ENCODE data around the gene CKMT2. TPM values are rescaled to one million over a fixed set of nuclear protein-coding genes. Genes with fewer than 3 reads are reported as not detected.

The CKMT2 gene
- total RNA-seq, 1 experiment from 2014 or later = not detected

DNA sequence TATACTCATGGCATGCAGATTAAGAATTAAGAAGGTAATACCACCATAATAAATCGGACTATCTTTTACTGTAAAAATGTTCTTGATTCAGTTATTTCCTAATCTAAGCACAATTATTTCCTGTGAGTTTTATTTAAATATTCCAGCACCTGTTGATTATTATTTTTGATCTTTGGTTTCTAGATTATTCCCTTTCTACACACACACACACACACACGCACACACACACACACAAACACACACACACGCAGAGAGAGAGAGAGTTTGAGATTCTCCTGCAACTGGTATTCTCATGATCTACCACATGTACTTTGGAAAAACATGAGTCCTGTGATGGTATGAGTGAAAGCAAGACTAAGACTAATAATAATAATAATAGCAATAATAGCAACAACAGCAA, 17.0 kb upstream of the CKMT2 start:
- H3K36me3 ChIP-seq (ENCODE audit: control insufficient read depth, insufficient read depth, low read length) = no peaks in the 10 kb centered on the region
- H3K9me3 ChIP-seq (ENCODE audit: control insufficient read depth, insufficient read depth, low read depth, low read length) = no peaks in the 10 kb centered on the region
- no peak overlapping the region for H3K4me3 ChIP-seq (ENCODE audit: low read depth in 2 of 2, low read length in 2 of 2)
- in situ Hi-C loops (cut with HindIII; ENCODE audit: low pct_unique_long_range_greater_than_20kb, low sequenced_read_pairs) = no loop called here
- no peaks in the 10 kb centered on the region for H3K27me3 ChIP-seq (ENCODE audit: control insufficient read depth, insufficient read depth, low read length)
- no peak overlapping the region for H3K27ac ChIP-seq (ENCODE audit: low read length)
- no TSS peak for BruUV-seq (replicated peaks)
- TF ChIP-seq, protein P1, sequence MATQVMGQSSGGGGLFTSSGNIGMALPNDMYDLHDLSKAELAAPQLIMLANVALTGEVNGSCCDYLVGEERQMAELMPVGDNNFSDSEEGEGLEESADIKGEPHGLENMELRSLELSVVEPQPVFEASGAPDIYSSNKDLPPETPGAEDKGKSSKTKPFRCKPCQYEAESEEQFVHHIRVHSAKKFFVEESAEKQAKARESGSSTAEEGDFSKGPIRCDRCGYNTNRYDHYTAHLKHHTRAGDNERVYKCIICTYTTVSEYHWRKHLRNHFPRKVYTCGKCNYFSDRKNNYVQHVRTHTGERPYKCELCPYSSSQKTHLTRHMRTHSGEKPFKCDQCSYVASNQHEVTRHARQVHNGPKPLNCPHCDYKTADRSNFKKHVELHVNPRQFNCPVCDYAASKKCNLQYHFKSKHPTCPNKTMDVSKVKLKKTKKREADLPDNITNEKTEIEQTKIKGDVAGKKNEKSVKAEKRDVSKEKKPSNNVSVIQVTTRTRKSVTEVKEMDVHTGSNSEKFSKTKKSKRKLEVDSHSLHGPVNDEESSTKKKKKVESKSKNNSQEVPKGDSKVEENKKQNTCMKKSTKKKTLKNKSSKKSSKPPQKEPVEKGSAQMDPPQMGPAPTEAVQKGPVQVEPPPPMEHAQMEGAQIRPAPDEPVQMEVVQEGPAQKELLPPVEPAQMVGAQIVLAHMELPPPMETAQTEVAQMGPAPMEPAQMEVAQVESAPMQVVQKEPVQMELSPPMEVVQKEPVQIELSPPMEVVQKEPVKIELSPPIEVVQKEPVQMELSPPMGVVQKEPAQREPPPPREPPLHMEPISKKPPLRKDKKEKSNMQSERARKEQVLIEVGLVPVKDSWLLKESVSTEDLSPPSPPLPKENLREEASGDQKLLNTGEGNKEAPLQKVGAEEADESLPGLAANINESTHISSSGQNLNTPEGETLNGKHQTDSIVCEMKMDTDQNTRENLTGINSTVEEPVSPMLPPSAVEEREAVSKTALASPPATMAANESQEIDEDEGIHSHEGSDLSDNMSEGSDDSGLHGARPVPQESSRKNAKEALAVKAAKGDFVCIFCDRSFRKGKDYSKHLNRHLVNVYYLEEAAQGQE (IDR thresholded peaks at IDR 0.05; ENCODE audit: insufficient read depth in 1 of 2, low read depth in 2 of 2, low read length in 1 of 2) = no peak
- TF ChIP-seq, protein P2, sequence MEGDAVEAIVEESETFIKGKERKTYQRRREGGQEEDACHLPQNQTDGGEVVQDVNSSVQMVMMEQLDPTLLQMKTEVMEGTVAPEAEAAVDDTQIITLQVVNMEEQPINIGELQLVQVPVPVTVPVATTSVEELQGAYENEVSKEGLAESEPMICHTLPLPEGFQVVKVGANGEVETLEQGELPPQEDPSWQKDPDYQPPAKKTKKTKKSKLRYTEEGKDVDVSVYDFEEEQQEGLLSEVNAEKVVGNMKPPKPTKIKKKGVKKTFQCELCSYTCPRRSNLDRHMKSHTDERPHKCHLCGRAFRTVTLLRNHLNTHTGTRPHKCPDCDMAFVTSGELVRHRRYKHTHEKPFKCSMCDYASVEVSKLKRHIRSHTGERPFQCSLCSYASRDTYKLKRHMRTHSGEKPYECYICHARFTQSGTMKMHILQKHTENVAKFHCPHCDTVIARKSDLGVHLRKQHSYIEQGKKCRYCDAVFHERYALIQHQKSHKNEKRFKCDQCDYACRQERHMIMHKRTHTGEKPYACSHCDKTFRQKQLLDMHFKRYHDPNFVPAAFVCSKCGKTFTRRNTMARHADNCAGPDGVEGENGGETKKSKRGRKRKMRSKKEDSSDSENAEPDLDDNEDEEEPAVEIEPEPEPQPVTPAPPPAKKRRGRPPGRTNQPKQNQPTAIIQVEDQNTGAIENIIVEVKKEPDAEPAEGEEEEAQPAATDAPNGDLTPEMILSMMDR (IDR thresholded peaks at IDR 0.05) = no peak
- TF ChIP-seq TCF7L2 (IDR thresholded peaks at IDR 0.05; ENCODE audit: low read depth, low read length) = no peak
- TF ChIP-seq SIN3A (IDR thresholded peaks at IDR 0.05; ENCODE audit: borderline replicate concordance, insufficient read depth, low read depth, low read length) = no peak
- no peak for TF ChIP-seq POLR2AphosphoS5 (IDR thresholded peaks at IDR 0.05; ENCODE audit: low read depth, low read length)
- intact Hi-C loops (cut with micrococcal nuclease; ENCODE audit: unreplicated experiment) = no loop called here
- CTCF ChIA-PET = no interaction called here
- POLR2A ChIA-PET = no interaction called here
- H3K4me1 ChIP-seq (ENCODE audit: control insufficient read depth, insufficient read depth, low read length) = no peaks in the 10 kb centered on the region
- ATAC-seq (no peak), DNase-seq (ENCODE audit: low read depth, low spot score) (no peak)

DNA sequence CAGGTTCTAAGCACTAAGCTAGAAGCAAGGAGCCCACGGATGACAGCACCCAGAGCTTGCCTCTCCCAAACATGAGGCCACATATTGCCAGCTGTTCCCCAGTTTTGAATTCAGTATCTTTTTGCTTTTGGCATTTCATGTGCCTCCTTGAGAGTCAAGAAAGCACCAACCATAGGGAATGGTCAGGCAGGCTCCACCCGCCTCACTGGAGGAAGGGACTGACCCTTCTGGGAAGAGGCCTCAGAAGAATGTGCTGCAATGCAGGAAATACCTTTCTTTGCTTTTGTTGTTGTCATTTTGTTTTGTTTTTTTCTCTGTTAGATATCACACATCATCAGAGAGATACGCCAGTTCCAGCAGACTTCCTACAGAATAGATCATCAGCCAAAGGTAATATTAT, 13.7 kb upstream of the CKMT2 start:
- BruUV-seq (replicated peaks) = no TSS peak

More for the DNA sequence above, 13.7 kb upstream of the CKMT2 start:
- Histone ChIP-seq H3K36me3 (ENCODE audit: control insufficient read depth, insufficient read depth, low read length) (no peaks in the 10 kb centered on the region), H3K9me3 (ENCODE audit: control insufficient read depth, insufficient read depth, low read depth, low read length) (no peaks in the 10 kb centered on the region), H3K27me3 (ENCODE audit: control insufficient read depth, insufficient read depth, low read length) (no peaks in the 10 kb centered on the region), H3K27ac (ENCODE audit: low read length) (no peak overlapping the region), H3K4me1 (ENCODE audit: control insufficient read depth, insufficient read depth, low read length) (no peaks in the 10 kb centered on the region), H3K4me3 (ENCODE audit: low read depth in 2 of 2, low read length in 2 of 2) (no peak overlapping the region)
- ChIA-PET POLR2A (no interaction called here), CTCF (interaction anchor here (0.6 kb wide), 2 partner anchors 80 to 563 kb away, joined by 3 to 5 read pairs; no protein-coding TSS in a partner anchor)
- ATAC-seq = no peak
- in situ Hi-C loops (cut with HindIII; ENCODE audit: low pct_unique_long_range_greater_than_20kb, low sequenced_read_pairs) (no loop called here), intact Hi-C loops (cut with micrococcal nuclease; ENCODE audit: unreplicated experiment) (no loop called here)
- DNase-seq (ENCODE audit: low read depth, low spot score) = no peak
- TF ChIP-seq POLR2AphosphoS5 (IDR thresholded peaks at IDR 0.05; ENCODE audit: low read depth, low read length) (no peak), TCF7L2 (IDR thresholded peaks at IDR 0.05; ENCODE audit: low read depth, low read length) (no peak), SIN3A (IDR thresholded peaks at IDR 0.05; ENCODE audit: borderline replicate concordance, insufficient read depth, low read depth, low read length) (no peak)
- TF ChIP-seq, protein P1 (IDR thresholded peaks at IDR 0.05; ENCODE audit: insufficient read depth in 1 of 2, low read depth in 2 of 2, low read length in 1 of 2) = no peak
- TF ChIP-seq, protein P2 (IDR thresholded peaks at IDR 0.05) = no peak
